Glutamatergic neuron (in vitro differentiated cells): ENCODE results near the gene ME3. TPM values are rescaled to one million over a fixed set of nuclear protein-coding genes. Genes with fewer than 3 reads are reported as not detected.
"Not testable (repeated sequence)": the region's sequence is repeated elsewhere in the genome, so short reads cannot be mapped to it uniquely, and the experiment has no call there.

ENCODE experiments used
- DNase-seq: peaks from one replicate; pipeline ENCODE4 v3.0.0; 2022
- H3K27ac Mint-ChIP-seq: one replicate; pipeline ENCODE4 v1.8.0; 2020; ENCODE audit warnings: mild to moderate bottlenecking, mixed read lengths, inconsistent platforms; ENCODE audit not compliant: unreplicated experiment
- H3K27me3 Mint-ChIP-seq: one replicate; pipeline ENCODE4 v1.8.0; 2020; ENCODE audit warnings: mild to moderate bottlenecking, moderate library complexity, mixed read lengths, inconsistent platforms; ENCODE audit not compliant: unreplicated experiment
- H3K36me3 Mint-ChIP-seq: one replicate; pipeline ENCODE4 v1.8.0; 2020; ENCODE audit warnings: mild to moderate bottlenecking, mixed read lengths, inconsistent platforms; ENCODE audit not compliant: unreplicated experiment
- H3K4me1 Mint-ChIP-seq: one replicate; pipeline ENCODE4 v1.8.0; 2020; ENCODE audit warnings: mild to moderate bottlenecking, low read depth, mixed read lengths, inconsistent platforms; ENCODE audit not compliant: unreplicated experiment
- H3K4me3 Mint-ChIP-seq: one replicate; pipeline ENCODE4 v1.8.0; 2020; ENCODE audit warnings: mild to moderate bottlenecking, mixed read lengths, inconsistent platforms; ENCODE audit not compliant: unreplicated experiment
- H3K9me3 Mint-ChIP-seq: one replicate; pipeline ENCODE4 v1.8.0; 2020; ENCODE audit warnings: mild to moderate bottlenecking, moderate library complexity, mixed read lengths, inconsistent platforms; ENCODE audit not compliant: unreplicated experiment
- total RNA-seq: library from RNA; stranded (reverse); fragmentation: NEBNext Ultra II Directional; extraction: Animal tissue kit (Norgen Biotek cat#: 25700); gene quantifications from one replicate; pipeline ENCODE4 v1.2.1, GENCODE V29; 2021; ENCODE audit not compliant: unreplicated experiment
- TF ChIP-seq, protein P1 (sequence below): fragments of 200-600 bp; sonication (generic); IDR thresholded peaks from one replicate; pipeline ENCODE4 v1.5.0; 2021; ENCODE audit not compliant: partially characterized antibody, unreplicated experiment

The ME3 gene
- total RNA-seq, 1 donor from 2014 or later = 12.4 TPM

DNA sequence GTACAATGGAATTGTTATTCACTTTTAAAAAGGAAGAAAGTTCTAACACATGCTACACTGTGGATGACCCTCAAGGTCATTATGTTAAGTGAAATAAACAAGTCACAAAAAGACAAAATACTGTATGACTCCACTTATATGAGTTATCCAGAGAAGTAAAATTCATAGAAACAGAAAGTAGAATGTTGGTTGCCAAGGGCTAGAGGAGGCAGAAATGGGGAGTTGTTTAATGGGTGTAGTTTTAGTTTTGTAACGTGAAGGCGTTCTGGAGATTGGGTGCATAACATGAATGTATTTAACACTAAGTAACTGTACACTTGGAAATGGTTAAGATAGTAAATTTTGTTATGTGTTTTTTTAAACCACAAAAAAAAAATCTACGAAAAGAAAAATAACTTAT, 253.9 kb downstream of the ME3 start:
- H3K36me3 Mint-ChIP-seq = no peaks in the 10 kb centered on the region
- H3K4me3 Mint-ChIP-seq = no peak overlapping the region
- H3K27me3 Mint-ChIP-seq = no peaks in the 10 kb centered on the region
- no peak for DNase-seq
- TF ChIP-seq, protein P1, sequence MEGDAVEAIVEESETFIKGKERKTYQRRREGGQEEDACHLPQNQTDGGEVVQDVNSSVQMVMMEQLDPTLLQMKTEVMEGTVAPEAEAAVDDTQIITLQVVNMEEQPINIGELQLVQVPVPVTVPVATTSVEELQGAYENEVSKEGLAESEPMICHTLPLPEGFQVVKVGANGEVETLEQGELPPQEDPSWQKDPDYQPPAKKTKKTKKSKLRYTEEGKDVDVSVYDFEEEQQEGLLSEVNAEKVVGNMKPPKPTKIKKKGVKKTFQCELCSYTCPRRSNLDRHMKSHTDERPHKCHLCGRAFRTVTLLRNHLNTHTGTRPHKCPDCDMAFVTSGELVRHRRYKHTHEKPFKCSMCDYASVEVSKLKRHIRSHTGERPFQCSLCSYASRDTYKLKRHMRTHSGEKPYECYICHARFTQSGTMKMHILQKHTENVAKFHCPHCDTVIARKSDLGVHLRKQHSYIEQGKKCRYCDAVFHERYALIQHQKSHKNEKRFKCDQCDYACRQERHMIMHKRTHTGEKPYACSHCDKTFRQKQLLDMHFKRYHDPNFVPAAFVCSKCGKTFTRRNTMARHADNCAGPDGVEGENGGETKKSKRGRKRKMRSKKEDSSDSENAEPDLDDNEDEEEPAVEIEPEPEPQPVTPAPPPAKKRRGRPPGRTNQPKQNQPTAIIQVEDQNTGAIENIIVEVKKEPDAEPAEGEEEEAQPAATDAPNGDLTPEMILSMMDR = no peak
- H3K27ac Mint-ChIP-seq = no peak overlapping the region
- no peaks in the 10 kb centered on the region for H3K4me1 Mint-ChIP-seq
- peaks cover 3% of the 10 kb centered on the region for H3K9me3 Mint-ChIP-seq

DNA sequence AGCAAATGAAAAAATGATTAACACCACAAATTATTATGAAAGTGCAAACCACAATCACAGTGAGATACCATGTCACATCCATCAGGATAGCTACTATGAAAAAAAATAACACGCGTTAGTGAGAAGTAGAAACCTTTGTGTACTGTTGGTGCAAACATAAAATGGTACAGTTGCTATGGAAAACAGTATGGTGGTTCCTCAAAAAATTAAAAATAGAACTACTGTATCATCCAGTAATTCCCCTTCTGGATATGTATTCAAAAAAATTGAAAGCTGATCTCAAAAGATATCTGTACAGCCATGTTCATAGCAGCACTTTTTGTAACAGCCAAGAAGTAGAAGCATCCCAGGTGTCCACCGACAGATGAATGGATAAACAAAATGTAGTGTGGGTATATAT, 254.3 kb downstream of the ME3 start:
- Mint-ChIP-seq H3K4me1 (no peaks in the 10 kb centered on the region), H3K27ac (no peak overlapping the region), H3K9me3 (peaks cover 3% of the 10 kb centered on the region), H3K27me3 (no peaks in the 10 kb centered on the region), H3K36me3 (no peaks in the 10 kb centered on the region), H3K4me3 (no peak overlapping the region)
- TF ChIP-seq, protein P1 = no peak
- DNase-seq = no peak

DNA sequence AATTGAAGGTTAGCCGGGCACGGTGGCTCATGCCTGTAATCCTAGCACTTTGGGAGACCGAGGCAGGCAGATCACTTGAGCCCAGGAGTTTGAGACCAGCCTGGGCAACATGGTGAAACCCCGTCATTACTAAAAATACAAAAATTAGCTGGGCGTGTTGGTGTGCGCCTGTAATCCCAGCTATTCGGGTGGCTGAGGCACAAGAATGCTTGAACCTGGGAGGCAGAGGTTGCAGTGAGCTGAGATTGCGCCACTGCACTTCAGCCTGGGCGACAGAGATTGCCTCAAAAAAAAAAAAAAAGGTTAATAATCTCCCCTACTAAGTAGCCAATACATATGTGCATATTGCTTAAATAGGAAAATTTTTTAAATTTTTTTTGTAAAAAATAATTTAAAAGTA, 255.5 kb downstream of the ME3 start:
- not testable (repeated sequence) for H3K4me3 Mint-ChIP-seq, DNase-seq, H3K4me1 Mint-ChIP-seq, H3K9me3 Mint-ChIP-seq, H3K27me3 Mint-ChIP-seq, H3K27ac Mint-ChIP-seq, H3K36me3 Mint-ChIP-seq

DNA sequence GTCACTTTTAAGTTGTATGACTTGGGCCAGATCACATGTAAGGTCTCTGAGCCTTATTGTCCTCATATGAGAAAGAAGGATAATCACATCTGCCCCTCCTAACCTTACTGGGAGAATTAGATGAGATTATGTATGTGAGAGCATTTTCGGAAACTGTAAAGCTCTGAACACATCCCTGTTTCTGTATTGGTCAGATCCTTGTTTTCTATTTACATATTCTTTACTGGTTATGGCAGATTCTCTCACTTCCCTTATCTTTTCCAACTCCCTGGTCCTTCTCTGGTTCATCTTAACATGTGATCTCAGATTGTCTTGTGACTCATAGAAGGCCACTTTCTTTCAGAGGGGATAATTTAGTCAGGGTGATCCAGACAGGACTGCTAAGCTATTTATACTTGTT, 255.9 kb downstream of the ME3 start:
- Mint-ChIP-seq H3K36me3 (no peaks in the 10 kb centered on the region), H3K4me3 (no peak overlapping the region), H3K27ac (no peak overlapping the region), H3K27me3 (no peaks in the 10 kb centered on the region), H3K9me3 (peaks cover 3% of the 10 kb centered on the region), H3K4me1 (no peaks in the 10 kb centered on the region)
- TF ChIP-seq, protein P1 = no peak
- DNase-seq = no peak

DNA sequence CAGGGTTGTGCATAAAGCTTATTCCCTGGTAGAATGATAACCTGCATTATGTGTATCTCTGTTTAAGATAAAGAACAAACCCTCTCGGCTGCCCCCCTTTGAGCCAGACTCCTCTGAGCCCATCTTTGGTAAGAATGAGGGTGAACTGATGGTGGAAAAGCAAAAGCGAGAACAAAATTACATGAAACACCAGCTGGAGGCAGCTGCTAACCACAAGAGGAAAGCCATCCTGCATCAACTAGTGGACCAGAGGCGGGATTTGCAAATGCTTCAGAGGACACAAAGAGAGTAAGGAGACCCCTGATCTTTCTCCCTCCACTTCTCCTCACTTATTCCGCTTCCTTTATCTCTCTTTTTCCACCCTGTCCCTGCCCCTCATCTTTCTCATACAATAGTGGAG, 257.4 kb downstream of the ME3 start:
- no peak for DNase-seq
- H3K36me3 Mint-ChIP-seq = no peaks in the 10 kb centered on the region
- H3K4me1 Mint-ChIP-seq = no peaks in the 10 kb centered on the region
- H3K4me3 Mint-ChIP-seq = no peak overlapping the region
- H3K27me3 Mint-ChIP-seq = no peaks in the 10 kb centered on the region
- TF ChIP-seq, protein P1 = no peak
- no peaks in the 10 kb centered on the region for H3K9me3 Mint-ChIP-seq
- H3K27ac Mint-ChIP-seq = no peak overlapping the region

DNA sequence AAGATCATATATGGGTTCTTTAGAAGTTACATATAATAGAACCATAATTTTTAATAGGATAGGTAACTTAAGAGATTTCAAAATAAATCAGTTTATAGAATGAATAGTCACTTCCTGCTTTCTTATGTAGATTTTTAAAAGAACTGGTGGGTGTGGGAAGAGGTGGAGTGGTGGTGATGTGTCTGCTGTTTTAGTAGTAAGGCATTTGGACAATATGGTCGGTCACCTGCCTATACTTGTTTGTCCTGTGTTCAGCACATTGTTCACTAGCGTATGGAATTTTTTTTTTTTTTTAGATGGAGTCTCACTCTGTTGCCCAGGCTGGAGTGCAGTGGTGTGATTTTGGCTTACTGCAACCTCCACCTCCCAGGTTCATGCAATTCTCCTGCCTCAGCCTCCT, 258.4 kb downstream of the ME3 start:
- Mint-ChIP-seq H3K27ac (no peak overlapping the region), H3K4me3 (no peak overlapping the region), H3K9me3 (no peaks in the 10 kb centered on the region), H3K27me3 (no peaks in the 10 kb centered on the region), H3K36me3 (no peaks in the 10 kb centered on the region), H3K4me1 (no peaks in the 10 kb centered on the region)
- TF ChIP-seq, protein P1 = no peak
- DNase-seq = no peak
